Measurements from ENCODE around the gene TNFSF15. TPM values are rescaled to one million over a fixed set of nuclear protein-coding genes. Genes with fewer than 3 reads are reported as not detected.

The TNFSF15 gene
- total RNA-seq, 1 donor from 2014 or later: 12.2 TPM

GRCh38 chr9:114787781-114788498 is 17.9 kb downstream of the TNFSF15 start:
- H3K9me3 Mint-ChIP-seq: no peaks in the 10 kb centered on the region
- no peak for DNase-seq (ENCODE audit: low spot score in 2 of 2, unreplicated experiment in 2 of 2)
- peaks cover 31% of the 10 kb centered on the region for H3K4me1 Mint-ChIP-seq
- peaks cover 34% of the 10 kb centered on the region for H3K36me3 Mint-ChIP-seq
- no peak for TF ChIP-seq CTCF (IDR thresholded peaks at IDR 0.05; ENCODE audit: unreplicated experiment)
- H3K27me3 Mint-ChIP-seq (ENCODE audit: low read depth): no peaks in the 10 kb centered on the region
- no peak overlapping the region for H3K4me3 Mint-ChIP-seq
- peak overlapping the region; percentile 82 for H3K27ac Mint-ChIP-seq

GRCh38 chr9:114787214-114787613 is 18.6 kb downstream of the TNFSF15 start:
- H3K4me3 Mint-ChIP-seq: no peak overlapping the region
- H3K9me3 Mint-ChIP-seq: no peaks in the 10 kb centered on the region
- peaks cover 31% of the 10 kb centered on the region for H3K36me3 Mint-ChIP-seq
- TF ChIP-seq CTCF (IDR thresholded peaks at IDR 0.05; ENCODE audit: unreplicated experiment): no peak
- H3K4me1 Mint-ChIP-seq: peaks cover 31% of the 10 kb centered on the region
- peak overlapping the region; percentile 82 for H3K27ac Mint-ChIP-seq
- DNase-seq (ENCODE audit: low spot score in 2 of 2, unreplicated experiment in 2 of 2): no peak
- H3K27me3 Mint-ChIP-seq (ENCODE audit: low read depth): no peaks in the 10 kb centered on the region

GRCh38 chr9:114785866-114786650 is 19.8 kb downstream of the TNFSF15 start:
- no peak for DNase-seq (ENCODE audit: low spot score in 2 of 2, unreplicated experiment in 2 of 2)
- H3K27ac Mint-ChIP-seq: peak overlapping the region; percentile 32
- H3K4me1 Mint-ChIP-seq: peaks cover 31% of the 10 kb centered on the region
- no peak overlapping the region for H3K4me3 Mint-ChIP-seq
- no peaks in the 10 kb centered on the region for H3K9me3 Mint-ChIP-seq
- H3K36me3 Mint-ChIP-seq: peaks cover 21% of the 10 kb centered on the region
- no peak for TF ChIP-seq CTCF (IDR thresholded peaks at IDR 0.05; ENCODE audit: unreplicated experiment)
- no peaks in the 10 kb centered on the region for H3K27me3 Mint-ChIP-seq (ENCODE audit: low read depth)

- no peaks in the 10 kb centered on the region for H3K27me3 Mint-ChIP-seq (ENCODE audit: low read depth)
- H3K27ac Mint-ChIP-seq: peak overlapping the region; percentile 40
Measured at GRCh38 chr9:114784721-114785279, 21.0 kb downstream of the TNFSF15 start.

GRCh38 chr9:114782586-114782985 is 23.3 kb downstream of the TNFSF15 start:
- no peaks in the 10 kb centered on the region for H3K9me3 Mint-ChIP-seq
- no peak overlapping the region for H3K27ac Mint-ChIP-seq
- peaks cover 27% of the 10 kb centered on the region for H3K4me1 Mint-ChIP-seq
- DNase-seq (ENCODE audit: low spot score in 2 of 2, unreplicated experiment in 2 of 2): no peak
- TF ChIP-seq CTCF (IDR thresholded peaks at IDR 0.05; ENCODE audit: unreplicated experiment): no peak
- H3K36me3 Mint-ChIP-seq: no peaks in the 10 kb centered on the region
- no peak overlapping the region for H3K4me3 Mint-ChIP-seq
- H3K27me3 Mint-ChIP-seq (ENCODE audit: low read depth): no peaks in the 10 kb centered on the region

More at GRCh38 chr9:114784721-114785279, 21.0 kb downstream of the TNFSF15 start:
- Mint-ChIP-seq H3K4me3 (no peak overlapping the region), H3K36me3 (peaks cover 9% of the 10 kb centered on the region), H3K4me1 (peaks cover 28% of the 10 kb centered on the region), H3K9me3 (no peaks in the 10 kb centered on the region)
- TF ChIP-seq CTCF (IDR thresholded peaks at IDR 0.05; ENCODE audit: unreplicated experiment): no peak
- no peak for DNase-seq (ENCODE audit: low spot score in 2 of 2, unreplicated experiment in 2 of 2)
